ENCODE data around the gene ST6GAL1. TPM values are rescaled to one million over a fixed set of nuclear protein-coding genes. Genes with fewer than 3 reads are reported as not detected.
"Not testable (repeated sequence)": the region's sequence is repeated elsewhere in the genome, so short reads cannot be mapped to it uniquely, and the experiment has no call there.

Gene ST6GAL1
- total RNA-seq, 1 donor from 2014 or later, result 15.8 TPM

GRCh38 chr3:187054433-187054832, 124.1 kb downstream of the ST6GAL1 start:
- H3K79me2 ChIP-seq (ENCODE audit: insufficient read depth, low read length); H3K4me1 ChIP-seq (ENCODE audit: insufficient read depth, low read length); H3K4me3 ChIP-seq (ENCODE audit: insufficient read depth, low read depth, low read length); FAIRE-seq; H3K9me3 ChIP-seq (ENCODE audit: insufficient read depth, low read depth, low read length); H3K4me1 Mint-ChIP-seq (ENCODE audit: low read depth, unreplicated experiment); H2AFZ ChIP-seq (ENCODE audit: low read depth, low read length); H3K36me3 ChIP-seq (ENCODE audit: insufficient read depth, low read length); DNase-seq (ENCODE audit: low read depth); H3K27ac Mint-ChIP-seq (ENCODE audit: unreplicated experiment); H3K27me3 Mint-ChIP-seq (ENCODE audit: low read depth, unreplicated experiment); H4K20me1 ChIP-seq (ENCODE audit: insufficient read depth, low read length); H3K9ac ChIP-seq (ENCODE audit: low read length); H3K4me3 Mint-ChIP-seq (ENCODE audit: unreplicated experiment); H3K27ac ChIP-seq (ENCODE audit: low read depth, low read length); H3K27me3 ChIP-seq (ENCODE audit: insufficient read depth, low read length); H3K4me2 ChIP-seq (ENCODE audit: low read length): not testable (repeated sequence)
- H3K9me3 Mint-ChIP-seq (ENCODE audit: unreplicated experiment), result peaks cover 24% of the 10 kb centered on the region
- H3K36me3 Mint-ChIP-seq (ENCODE audit: low read depth, unreplicated experiment), result peaks cover 50% of the 10 kb centered on the region

- not testable (repeated sequence) for H3K4me1 Mint-ChIP-seq (ENCODE audit: low read depth, unreplicated experiment); FAIRE-seq; H3K36me3 ChIP-seq (ENCODE audit: insufficient read depth, low read length); H3K4me3 ChIP-seq (ENCODE audit: insufficient read depth, low read depth, low read length); H3K9me3 ChIP-seq (ENCODE audit: insufficient read depth, low read depth, low read length); H3K27ac Mint-ChIP-seq (ENCODE audit: unreplicated experiment); H4K20me1 ChIP-seq (ENCODE audit: insufficient read depth, low read length); H3K79me2 ChIP-seq (ENCODE audit: insufficient read depth, low read length); H3K27me3 Mint-ChIP-seq (ENCODE audit: low read depth, unreplicated experiment); H3K27me3 ChIP-seq (ENCODE audit: insufficient read depth, low read length); H2AFZ ChIP-seq (ENCODE audit: low read depth, low read length); H3K9ac ChIP-seq (ENCODE audit: low read length); H3K4me2 ChIP-seq (ENCODE audit: low read length); H3K27ac ChIP-seq (ENCODE audit: low read depth, low read length); DNase-seq (ENCODE audit: low read depth); H3K4me3 Mint-ChIP-seq (ENCODE audit: unreplicated experiment); H3K4me1 ChIP-seq (ENCODE audit: insufficient read depth, low read length)
- peaks cover 46% of the 10 kb centered on the region for H3K36me3 Mint-ChIP-seq (ENCODE audit: low read depth, unreplicated experiment)
- H3K9me3 Mint-ChIP-seq (ENCODE audit: unreplicated experiment), result peaks cover 23% of the 10 kb centered on the region
These were observed 127.5 kb downstream of the ST6GAL1 start for GRCh38 chr3:187057803-187058202.

GRCh38 chr3:187061748-187062147, 131.4 kb downstream of the ST6GAL1 start:
- Histone ChIP-seq H3K4me1 (ENCODE audit: insufficient read depth, low read length) (peaks cover 6% of the 10 kb centered on the region), H3K27ac (ENCODE audit: low read depth, low read length) (no peak overlapping the region), H3K27me3 (ENCODE audit: insufficient read depth, low read length) (no peaks in the 10 kb centered on the region), H3K9me3 (ENCODE audit: insufficient read depth, low read depth, low read length) (no peaks in the 10 kb centered on the region), H4K20me1 (ENCODE audit: insufficient read depth, low read length) (no peaks in the 10 kb centered on the region), H3K36me3 (ENCODE audit: insufficient read depth, low read length) (no peaks in the 10 kb centered on the region), H2AFZ (ENCODE audit: low read depth, low read length) (no peak overlapping the region), H3K4me3 (ENCODE audit: insufficient read depth, low read depth, low read length) (no peak overlapping the region), H3K4me2 (ENCODE audit: low read length) (no peak overlapping the region), H3K79me2 (ENCODE audit: insufficient read depth, low read length) (no peaks in the 10 kb centered on the region), H3K9ac (ENCODE audit: low read length) (no peak overlapping the region)
- H3K36me3 Mint-ChIP-seq (ENCODE audit: low read depth, unreplicated experiment), result peaks cover 17% of the 10 kb centered on the region
- no peak overlapping the region for H3K4me3 Mint-ChIP-seq (ENCODE audit: unreplicated experiment)
- FAIRE-seq (no peak), DNase-seq (ENCODE audit: low read depth) (no peak)
- H3K27me3 Mint-ChIP-seq (ENCODE audit: low read depth, unreplicated experiment), result no peaks in the 10 kb centered on the region
- no peak overlapping the region for H3K27ac Mint-ChIP-seq (ENCODE audit: unreplicated experiment)
- peaks cover 9% of the 10 kb centered on the region for H3K9me3 Mint-ChIP-seq (ENCODE audit: unreplicated experiment)
- H3K4me1 Mint-ChIP-seq (ENCODE audit: low read depth, unreplicated experiment), result peaks cover 24% of the 10 kb centered on the region
- TF ChIP-seq EZH2 (IDR thresholded peaks at IDR 0.05; ENCODE audit: insufficient read depth, low read length), result no peak

- Histone ChIP-seq H3K4me3 (ENCODE audit: insufficient read depth, low read depth, low read length) (no peak overlapping the region), H4K20me1 (ENCODE audit: insufficient read depth, low read length) (no peaks in the 10 kb centered on the region), H3K27ac (ENCODE audit: low read depth, low read length) (no peak overlapping the region), H3K9me3 (ENCODE audit: insufficient read depth, low read depth, low read length) (no peaks in the 10 kb centered on the region), H3K36me3 (ENCODE audit: insufficient read depth, low read length) (no peaks in the 10 kb centered on the region), H3K79me2 (ENCODE audit: insufficient read depth, low read length) (no peaks in the 10 kb centered on the region), H2AFZ (ENCODE audit: low read depth, low read length) (no peak overlapping the region), H3K27me3 (ENCODE audit: insufficient read depth, low read length) (no peaks in the 10 kb centered on the region), H3K4me2 (ENCODE audit: low read length) (no peak overlapping the region), H3K4me1 (ENCODE audit: insufficient read depth, low read length) (peaks cover 6% of the 10 kb centered on the region), H3K9ac (ENCODE audit: low read length) (no peak overlapping the region)
- Mint-ChIP-seq H3K4me3 (ENCODE audit: unreplicated experiment) (no peak overlapping the region), H3K4me1 (ENCODE audit: low read depth, unreplicated experiment) (peaks cover 24% of the 10 kb centered on the region), H3K27ac (ENCODE audit: unreplicated experiment) (peak overlapping the region; percentile 50), H3K36me3 (ENCODE audit: low read depth, unreplicated experiment) (peaks cover 14% of the 10 kb centered on the region), H3K9me3 (ENCODE audit: unreplicated experiment) (peaks cover 7% of the 10 kb centered on the region), H3K27me3 (ENCODE audit: low read depth, unreplicated experiment) (no peaks in the 10 kb centered on the region)
- FAIRE-seq, result no peak
- peak; percentile 73 for DNase-seq (ENCODE audit: low read depth)
- TF ChIP-seq EZH2 (IDR thresholded peaks at IDR 0.05; ENCODE audit: insufficient read depth, low read length) (no peak), CTCF (IDR thresholded peaks at IDR 0.05; ENCODE audit: insufficient read depth, low read depth, low read length) (no peak)
These were observed 132.3 kb downstream of the ST6GAL1 start for GRCh38 chr3:187062526-187063177.

All from astrocyte (in vitro differentiated cells and primary cell).